Chondrocyte (in vitro differentiated cells): ENCODE data around the gene STXBP3. TPM values are rescaled to one million over a fixed set of nuclear protein-coding genes. Genes with fewer than 3 reads are reported as not detected.
A peak's percentile ranks its signal among the peaks of the same experiment; 100 is the strongest.

Source experiments
- DNase-seq: peaks from one replicate; pipeline ENCODE4 v3.0.0; 2021; ENCODE audit warnings: mixed read lengths, low spot score
- H3K27ac Mint-ChIP-seq: one replicate; pipeline ENCODE4 v1.8.0; 2021; ENCODE audit warnings: mild to moderate bottlenecking, moderate library complexity, mixed read lengths; ENCODE audit not compliant: unreplicated experiment
- H3K27me3 Mint-ChIP-seq: 2 replicates; pipeline ENCODE4 v1.8.0; 2021; ENCODE audit warnings: low read depth, mixed read lengths
- H3K36me3 Mint-ChIP-seq: 2 replicates; pipeline ENCODE4 v1.8.0; 2021; ENCODE audit warnings: low read depth, mixed read lengths
- H3K4me1 Mint-ChIP-seq: 2 replicates; pipeline ENCODE4 v1.8.0; 2021; ENCODE audit warnings: low read depth, mild to moderate bottlenecking, mixed read lengths
- H3K4me3 Mint-ChIP-seq: one replicate; pipeline ENCODE4 v1.8.0; 2021; ENCODE audit warnings: mild to moderate bottlenecking, moderate library complexity, mixed read lengths; ENCODE audit not compliant: unreplicated experiment
- H3K9me3 Mint-ChIP-seq: 2 replicates; pipeline ENCODE4 v1.8.0; 2021; ENCODE audit warnings: low read depth, mixed read lengths
- total RNA-seq: library from RNA; stranded (reverse); gene quantifications from 3 replicates; pipeline ENCODE4 v1.2.1, GENCODE V29; 2021
- TF ChIP-seq, protein P1 (sequence below): fragments of 200-600 bp; sonication (generic); IDR thresholded peaks from 2 replicates; pipeline ENCODE4 v1.5.0; 2021; ENCODE audit warnings: antibody characterized with exemption, mild to moderate bottlenecking, moderate library complexity

STXBP3 gene
- total RNA-seq, 1 donor from 2014 or later, result 41.6 TPM

GRCh38 chr1:108823632-108824031 is 77.2 kb downstream of the STXBP3 start:
- Mint-ChIP-seq H3K27ac (no peak overlapping the region), H3K9me3 (no peaks in the 10 kb centered on the region), H3K36me3 (peaks cover 2% of the 10 kb centered on the region), H3K27me3 (no peaks in the 10 kb centered on the region), H3K4me1 (peaks cover 23% of the 10 kb centered on the region), H3K4me3 (no peak overlapping the region)
- TF ChIP-seq, protein P1, sequence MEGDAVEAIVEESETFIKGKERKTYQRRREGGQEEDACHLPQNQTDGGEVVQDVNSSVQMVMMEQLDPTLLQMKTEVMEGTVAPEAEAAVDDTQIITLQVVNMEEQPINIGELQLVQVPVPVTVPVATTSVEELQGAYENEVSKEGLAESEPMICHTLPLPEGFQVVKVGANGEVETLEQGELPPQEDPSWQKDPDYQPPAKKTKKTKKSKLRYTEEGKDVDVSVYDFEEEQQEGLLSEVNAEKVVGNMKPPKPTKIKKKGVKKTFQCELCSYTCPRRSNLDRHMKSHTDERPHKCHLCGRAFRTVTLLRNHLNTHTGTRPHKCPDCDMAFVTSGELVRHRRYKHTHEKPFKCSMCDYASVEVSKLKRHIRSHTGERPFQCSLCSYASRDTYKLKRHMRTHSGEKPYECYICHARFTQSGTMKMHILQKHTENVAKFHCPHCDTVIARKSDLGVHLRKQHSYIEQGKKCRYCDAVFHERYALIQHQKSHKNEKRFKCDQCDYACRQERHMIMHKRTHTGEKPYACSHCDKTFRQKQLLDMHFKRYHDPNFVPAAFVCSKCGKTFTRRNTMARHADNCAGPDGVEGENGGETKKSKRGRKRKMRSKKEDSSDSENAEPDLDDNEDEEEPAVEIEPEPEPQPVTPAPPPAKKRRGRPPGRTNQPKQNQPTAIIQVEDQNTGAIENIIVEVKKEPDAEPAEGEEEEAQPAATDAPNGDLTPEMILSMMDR, result no peak
- no peak for DNase-seq

DNA sequence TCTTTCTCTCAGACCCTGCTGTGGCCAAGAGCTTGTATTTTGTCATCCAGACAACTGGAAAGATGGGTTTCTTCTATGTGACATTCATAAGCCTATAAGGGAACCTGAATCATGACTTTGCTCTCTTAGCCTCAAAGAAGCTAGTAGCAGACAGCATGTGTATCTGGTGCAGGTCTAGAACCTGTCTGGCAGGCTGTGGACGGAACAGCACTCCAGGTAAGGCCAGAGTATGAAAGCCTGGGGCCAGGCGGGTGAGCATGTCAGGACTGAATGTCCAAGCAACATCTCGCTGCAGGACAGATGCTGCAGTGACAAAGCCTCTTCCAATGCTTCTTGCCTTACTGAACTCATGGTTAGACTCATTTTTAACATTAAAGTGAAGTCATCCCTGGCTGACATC is 77.6 kb downstream of the STXBP3 start:
- DNase-seq, result no peak
- TF ChIP-seq, protein P1, result no peak
- Mint-ChIP-seq H3K36me3 (peaks cover 2% of the 10 kb centered on the region), H3K27me3 (no peaks in the 10 kb centered on the region), H3K4me1 (peaks cover 27% of the 10 kb centered on the region), H3K4me3 (no peak overlapping the region), H3K27ac (no peak overlapping the region), H3K9me3 (no peaks in the 10 kb centered on the region)

GRCh38 chr1:108826081-108826635 is 79.7 kb downstream of the STXBP3 start:
- H3K36me3 Mint-ChIP-seq, result no peaks in the 10 kb centered on the region
- H3K27me3 Mint-ChIP-seq, result no peaks in the 10 kb centered on the region
- DNase-seq, result no peak
- no peak overlapping the region for H3K4me3 Mint-ChIP-seq
- H3K9me3 Mint-ChIP-seq, result no peaks in the 10 kb centered on the region
- no peak overlapping the region for H3K27ac Mint-ChIP-seq
- TF ChIP-seq, protein P1, result no peak
- H3K4me1 Mint-ChIP-seq, result peaks cover 44% of the 10 kb centered on the region

GRCh38 chr1:108828074-108828961 is 81.8 kb downstream of the STXBP3 start:
- Mint-ChIP-seq H3K36me3 (no peaks in the 10 kb centered on the region), H3K4me3 (peak overlapping the region; percentile 52), H3K9me3 (no peaks in the 10 kb centered on the region), H3K27me3 (no peaks in the 10 kb centered on the region), H3K27ac (peak overlapping the region; percentile 99), H3K4me1 (peaks cover 59% of the 10 kb centered on the region)
- peak; percentile 95 for DNase-seq
- TF ChIP-seq, protein P1, result peak; percentile 96

- TF ChIP-seq, protein P1, result no peak
- Mint-ChIP-seq H3K9me3 (no peaks in the 10 kb centered on the region), H3K4me1 (peaks cover 51% of the 10 kb centered on the region), H3K27me3 (no peaks in the 10 kb centered on the region), H3K27ac (peak overlapping the region; percentile 99), H3K4me3 (no peak overlapping the region), H3K36me3 (no peaks in the 10 kb centered on the region)
- DNase-seq, result no peak
These were observed 83.0 kb downstream of the STXBP3 start for GRCh38 chr1:108829498-108829916.
